Activated CD8-positive, alpha-beta memory T cell treated with anti-CD3 and anti-CD28 coated beads for 36 hours (primary cell): ENCODE measurements around the gene SPAG4. TPM values are rescaled to one million over a fixed set of nuclear protein-coding genes. Genes with fewer than 3 reads are reported as not detected.

Source experiments
- CTCF ChIA-PET: fragments of 350-600 bp; sonication (Branson Sonifier 250); formaldehyde crosslinking; loops from one replicate; lab custom pipeline; 2021; ENCODE audit warnings: antibody characterized with exemption; lab: Charles Lee
- POLR2A ChIA-PET: fragments of 350-600 bp; sonication (Branson Sonifier 250); formaldehyde crosslinking; loops from one replicate; lab custom pipeline; 2021; ENCODE audit warnings: antibody characterized with exemption; lab: Charles Lee
- total RNA-seq, 2 experiments: library from RNA; stranded (reverse); gene quantifications; one replicate each; pipeline ENCODE4 v1.2.3, GENCODE V29; 2021

Gene SPAG4
- total RNA-seq, 2 experiments from 2014 or later = 3.5 to 4.7 TPM

DNA sequence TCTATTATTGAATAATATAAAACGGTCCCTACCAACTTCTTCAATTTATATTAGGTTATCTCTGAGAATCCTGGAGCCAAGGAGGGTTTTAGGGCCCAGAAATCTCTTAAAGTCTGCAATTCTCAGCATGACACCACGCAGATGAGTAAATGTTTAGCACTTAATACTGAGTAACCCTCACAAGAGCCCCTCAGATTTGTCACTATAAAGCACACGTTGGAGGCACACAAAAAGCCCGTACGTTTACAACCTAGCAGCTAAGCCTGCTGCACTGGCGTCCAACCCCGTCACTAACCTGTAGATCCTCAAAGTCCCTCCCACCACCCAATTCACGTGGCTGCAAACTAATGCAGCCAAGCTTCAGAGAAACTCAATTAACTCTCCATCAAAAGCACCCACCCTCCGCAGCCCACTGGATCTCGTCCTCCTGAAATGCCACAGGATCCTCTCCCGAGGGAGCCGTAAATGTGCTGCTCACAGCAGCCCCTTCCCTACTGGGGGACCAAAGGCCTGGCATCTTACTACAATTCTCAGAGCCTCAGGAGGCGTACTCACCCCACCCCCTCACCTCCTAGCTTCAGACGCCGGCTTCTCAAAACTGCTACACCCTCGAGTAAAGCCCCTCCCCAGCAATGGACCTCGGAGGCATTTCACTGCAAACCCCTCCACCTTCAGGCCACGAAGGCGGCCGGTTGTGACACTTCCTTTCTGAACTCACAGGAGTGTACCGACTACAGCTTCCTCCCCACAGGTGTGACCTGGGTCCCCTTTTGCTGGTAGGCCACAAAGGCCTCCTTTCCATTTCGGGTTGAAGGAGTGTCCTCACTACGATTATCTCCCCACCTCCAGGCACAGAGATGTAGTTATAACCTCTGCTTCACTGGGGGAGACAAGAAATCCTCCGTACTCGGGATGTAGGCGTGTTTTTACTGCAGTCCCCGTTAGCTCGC is 48.2 kb downstream of the SPAG4 start:
- POLR2A ChIA-PET = interaction anchor here (0.9 to 5.7 kb wide), 9 partner anchors 36 to 290 kb away, joined by 3 to 77 read pairs (median 5); partner anchors contain the start of genes ERGIC3, NFS1, RBM39 and ROMO1
- CTCF ChIA-PET = interaction anchor here (1.2 to 2.0 kb wide), 4 partner anchors 15 to 290 kb away, joined by 3 to 15 read pairs (median 8); partner anchors contain the start of genes SCAND1 and SPAG4

DNA sequence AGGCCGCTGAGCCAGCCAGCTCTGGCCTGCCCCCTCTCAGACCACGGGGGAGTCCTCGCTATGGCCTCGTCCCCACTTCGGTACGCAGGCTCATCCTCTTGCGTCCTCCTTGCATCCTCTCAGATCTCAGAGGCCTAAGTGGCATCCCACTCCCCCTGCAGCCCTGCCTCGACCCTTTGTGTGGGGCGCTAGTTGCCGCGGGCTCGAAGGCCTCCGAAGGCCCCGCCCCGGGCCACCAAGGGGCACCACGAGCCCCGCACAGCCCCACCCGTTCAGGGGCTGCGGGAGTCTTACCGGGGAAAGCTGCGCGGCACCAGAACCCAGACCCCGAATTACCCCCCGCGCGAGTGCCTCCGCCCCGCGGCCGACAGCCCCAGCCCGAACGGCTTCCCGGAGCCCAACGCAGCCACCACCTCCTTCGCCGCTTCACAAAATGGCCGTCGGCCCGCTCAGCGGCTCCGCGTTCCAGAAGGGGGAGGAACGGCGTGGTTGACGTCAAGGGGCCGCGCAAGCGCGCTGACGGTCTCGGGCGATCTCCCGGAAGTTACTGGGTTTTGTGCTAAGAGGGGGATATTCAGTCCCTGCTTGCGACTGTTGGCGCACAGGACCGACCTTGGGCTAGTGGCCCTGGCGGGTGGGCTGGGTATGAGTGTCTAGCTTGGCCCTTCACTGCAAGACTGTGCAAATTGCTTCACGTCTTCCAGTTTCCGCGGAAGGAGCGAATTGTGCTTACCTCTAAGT is 49.0 kb downstream of the SPAG4 start, which contains the start of the genes CPNE1 and RBM12:
TSS of gene CPNE1 (minus strand) at position 435 of the 741 bp plus-strand sequence. CDS start 31,977 bp downstream, outside the sequence.
TSS of gene RBM12 (minus strand) at position 435 of the 741 bp plus-strand sequence. CDS start 9,578 bp downstream, outside the sequence.
- ChIA-PET POLR2A (interaction anchor here (0.6 to 5.7 kb wide), 10 partner anchors 37 to 880 kb away, joined by 3 to 77 read pairs (median 5); partner anchors contain the start of genes ERGIC3, RBM39 and SPAG4), CTCF (interaction anchor here (1.2 to 2.0 kb wide), 4 partner anchors 16 to 289 kb away, joined by 3 to 15 read pairs (median 8); partner anchors contain the start of genes SCAND1 and SPAG4)

DNA sequence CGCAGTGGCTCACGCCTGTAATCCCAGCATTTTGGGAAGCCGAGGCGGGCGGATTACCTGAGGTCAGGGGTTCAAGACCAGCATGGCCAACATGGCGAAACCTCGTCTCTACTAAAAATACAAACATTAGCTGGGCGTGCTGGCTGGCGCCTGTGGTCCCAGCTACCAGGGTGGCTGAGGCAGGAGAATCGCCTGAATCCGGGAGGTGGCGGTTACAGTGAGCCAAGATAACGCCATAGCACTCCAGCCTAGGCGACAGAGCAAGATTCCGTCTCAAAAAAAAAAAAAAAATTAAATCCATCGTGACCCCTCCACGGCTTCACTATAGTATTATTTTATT is 50.3 kb downstream of the SPAG4 start:
- CTCF ChIA-PET = interaction anchor here (0.7 to 1.0 kb wide), 3 partner anchors 9 to 66 kb away, joined by 3 to 4 read pairs (median 3); no protein-coding TSS in a partner anchor
- POLR2A ChIA-PET = interaction anchor here (0.7 kb wide), 1 partner anchor 161 kb away, joined by 14 read pairs; no protein-coding TSS in a partner anchor

DNA sequence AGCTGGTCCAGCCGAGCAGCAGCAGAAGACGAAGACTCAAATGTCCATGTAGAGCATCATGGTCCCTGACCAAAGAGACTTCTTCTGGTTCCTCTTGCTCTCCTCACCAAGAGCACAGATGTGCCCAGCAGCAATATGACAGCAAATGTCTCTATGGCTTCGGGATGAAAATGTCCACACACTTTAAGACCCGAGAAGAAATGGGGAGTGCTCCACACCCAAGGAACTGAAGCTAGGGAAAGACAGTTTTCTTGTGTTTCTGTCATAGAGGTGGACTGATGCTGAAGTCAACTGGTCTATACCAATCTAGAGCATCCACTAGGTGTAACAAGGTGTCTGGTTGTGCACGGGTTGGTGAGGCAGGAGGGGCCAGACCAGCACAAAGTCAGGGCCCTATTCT is 53.6 kb downstream of the SPAG4 start:
- ChIA-PET CTCF (interaction anchor here (1.4 kb wide), 1 partner anchor 30 kb away, joined by 3 read pairs; the partner anchor contains the start of genes NFS1 and ROMO1), POLR2A (no interaction called here)

- ChIA-PET POLR2A (no interaction called here), CTCF (interaction anchor here (1.4 kb wide), 1 partner anchor 30 kb away, joined by 3 read pairs; the partner anchor contains the start of genes NFS1 and ROMO1)
These were observed 54.1 kb downstream of the SPAG4 start for GRCh38 chr20:35669681-35670080.

Other genes starting within 250 kb of the SPAG4 start
- gene UQCC1, start 203.9 kb upstream of the SPAG4 start, total RNA-seq = 10 to 100 TPM; 57.4 to 72.3 TPM
- not detected for gene GDF5, start 177.6 kb upstream of the SPAG4 start, total RNA-seq
- gene CEP250, start 160.2 kb upstream of the SPAG4 start, total RNA-seq = 10 to 100 TPM; 43.2 to 48.5 TPM
- not detected for gene C20orf173, start 86.2 kb upstream of the SPAG4 start, total RNA-seq
- 100 to 1,000 TPM; 132 to 141 TPM for gene ERGIC3, start 73.8 kb upstream of the SPAG4 start, total RNA-seq
- 100 to 1,000 TPM; 255 to 267 TPM for gene CPNE1, start 49.1 kb downstream of the SPAG4 start, total RNA-seq
- gene RBM12, start 49.1 kb downstream of the SPAG4 start, total RNA-seq = 100 to 1,000 TPM; 113 to 121 TPM
- gene NFS1, start 83.5 kb downstream of the SPAG4 start, total RNA-seq = 10 to 100 TPM; 38.9 to 42.7 TPM
- 100 to 1,000 TPM; 136 to 141 TPM for gene ROMO1, start 83.6 kb downstream of the SPAG4 start, total RNA-seq
- gene RBM39, start 126.4 kb downstream of the SPAG4 start, total RNA-seq = 100 to 1,000 TPM; 303 to 307 TPM
- 10 to 100 TPM; 55.9 to 57.3 TPM for gene PHF20, start 156.2 kb downstream of the SPAG4 start, total RNA-seq